Activated effector memory CD4-positive, alpha-beta T cell treated with anti-CD3 and anti-CD28 coated beads, Interleukin-2, amount 50 U/mL, for 16 hours (primary cell): ENCODE data around the gene ASTN2.

ENCODE experiments used
- DNase-seq: peaks from one replicate; pipeline ENCODE4 v3.0.0-alpha.2; 2020

ASTN2 gene

DNA sequence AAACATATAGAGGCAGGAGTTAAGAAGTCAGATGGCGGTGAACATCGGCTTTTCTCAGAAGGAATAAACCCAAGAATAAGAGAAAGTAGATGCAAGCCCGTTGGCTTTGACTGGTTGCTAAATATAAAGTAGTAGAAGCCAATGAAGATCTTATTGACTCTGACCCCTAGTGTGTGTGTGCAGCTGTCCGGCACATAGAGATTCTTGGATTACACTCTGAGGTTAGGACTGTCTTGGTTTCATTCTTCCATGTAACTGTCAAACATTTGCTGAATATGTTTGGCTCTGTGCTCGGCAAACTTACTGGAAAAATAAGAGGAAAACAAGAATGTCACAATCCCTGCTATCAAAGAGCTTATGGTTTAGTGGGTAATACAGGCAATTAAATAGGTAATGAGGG lies 54.9 kb downstream of the ASTN2 start:
- DNase-seq: no peak

DNA sequence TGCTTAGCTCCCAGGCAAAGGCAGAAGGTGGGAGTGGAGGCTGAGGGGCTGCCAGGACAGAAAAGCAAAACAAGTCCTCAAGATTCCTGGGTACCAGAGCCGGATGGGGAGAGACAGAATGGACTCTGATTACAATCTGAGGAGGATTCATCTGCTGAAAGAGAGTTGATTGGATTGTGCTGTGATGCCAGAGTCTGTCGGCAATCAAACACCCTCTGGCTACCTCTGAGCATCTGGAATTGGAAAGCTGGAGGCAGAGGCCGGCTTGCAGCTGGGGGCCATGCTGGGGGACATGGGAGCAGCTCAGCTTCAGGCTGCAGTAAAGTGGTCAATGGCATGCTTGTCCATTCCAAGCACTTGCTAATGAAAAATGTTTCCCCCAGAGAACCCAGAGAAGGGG lies 59.3 kb downstream of the ASTN2 start:
- DNase-seq: no peak

DNA sequence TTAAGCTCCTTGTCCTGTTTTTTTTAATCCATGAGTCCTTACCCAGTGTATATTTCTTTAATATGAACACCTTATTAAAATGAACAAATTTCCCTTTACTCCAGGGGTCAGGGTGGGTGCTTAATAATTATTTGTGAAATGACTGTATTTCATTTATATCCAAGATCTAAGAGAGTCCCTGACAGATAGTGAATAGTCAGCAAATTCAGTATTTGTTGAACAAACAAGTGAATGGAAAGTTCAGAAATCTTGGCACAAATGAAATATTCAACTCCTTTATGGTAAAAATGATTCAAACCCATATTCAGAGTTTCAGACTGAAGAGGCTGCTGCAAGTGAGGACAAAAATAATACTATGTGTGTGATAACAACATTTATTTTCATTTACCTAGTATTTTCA lies 59.9 kb downstream of the ASTN2 start:
- no peak for DNase-seq

DNA sequence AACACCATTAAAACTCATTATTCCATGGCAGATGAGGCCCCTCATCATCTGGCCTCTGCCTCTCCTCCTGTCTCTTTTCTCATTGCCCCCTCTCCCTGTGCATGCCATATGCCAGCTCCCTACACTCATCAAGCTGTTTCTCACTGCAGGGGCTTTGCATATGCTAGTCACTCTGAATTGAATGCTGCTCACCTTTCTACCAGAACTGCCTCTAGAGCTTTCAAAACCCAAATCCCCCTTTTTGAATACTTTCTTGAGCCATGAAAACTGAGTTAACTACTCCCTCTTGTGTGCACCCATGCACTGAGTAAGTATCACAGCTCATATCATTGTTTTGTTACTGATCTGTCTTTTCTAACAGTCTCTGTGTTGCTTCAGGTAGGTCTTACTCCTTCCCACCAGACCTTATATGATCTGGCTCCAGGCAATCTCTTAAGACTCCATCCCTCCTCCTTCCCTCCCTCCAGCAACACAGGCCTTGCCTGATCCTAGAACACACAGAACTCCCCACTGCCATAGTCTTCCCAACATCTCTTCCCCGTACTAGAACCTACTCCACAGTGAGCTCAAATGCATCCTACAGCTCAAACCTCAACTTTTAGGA lies 60.5 kb downstream of the ASTN2 start:
- no peak for DNase-seq

DNA sequence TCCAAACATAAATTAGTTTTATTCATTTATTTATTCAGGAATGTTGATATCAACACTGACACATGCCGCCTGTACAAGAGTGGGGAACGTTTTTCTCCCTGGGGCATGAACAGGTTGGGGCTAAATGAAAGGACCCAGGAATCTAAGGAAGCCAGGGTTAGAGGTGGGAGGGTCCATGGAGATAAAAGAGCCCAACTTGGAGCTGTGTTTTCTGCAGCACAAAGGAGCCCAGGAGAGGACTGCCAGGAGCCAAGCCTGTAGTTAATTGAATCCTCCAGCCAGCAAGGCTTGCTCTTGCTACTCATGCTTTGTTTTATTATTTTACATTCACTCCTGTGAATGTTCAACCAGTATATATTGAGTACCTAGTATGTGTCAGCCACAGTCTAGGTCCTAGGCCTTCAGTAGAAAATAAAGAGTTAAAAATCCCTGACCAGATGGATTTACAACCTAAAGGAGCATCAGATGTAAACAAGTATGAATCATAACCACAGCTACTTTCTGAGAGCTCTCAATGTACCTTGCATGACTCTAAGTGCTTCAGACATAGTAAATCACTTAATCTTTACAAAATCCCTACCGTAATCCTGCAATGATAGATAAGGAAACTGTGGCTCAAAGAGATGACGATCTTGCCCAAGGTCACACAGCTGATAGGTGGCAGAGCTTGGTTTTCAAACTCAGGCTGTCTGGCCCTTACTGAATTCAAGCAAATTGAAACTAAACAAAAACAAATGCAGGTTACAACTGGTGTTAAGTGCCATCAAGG lies 69.8 kb downstream of the ASTN2 start:
- DNase-seq: no peak

DNA sequence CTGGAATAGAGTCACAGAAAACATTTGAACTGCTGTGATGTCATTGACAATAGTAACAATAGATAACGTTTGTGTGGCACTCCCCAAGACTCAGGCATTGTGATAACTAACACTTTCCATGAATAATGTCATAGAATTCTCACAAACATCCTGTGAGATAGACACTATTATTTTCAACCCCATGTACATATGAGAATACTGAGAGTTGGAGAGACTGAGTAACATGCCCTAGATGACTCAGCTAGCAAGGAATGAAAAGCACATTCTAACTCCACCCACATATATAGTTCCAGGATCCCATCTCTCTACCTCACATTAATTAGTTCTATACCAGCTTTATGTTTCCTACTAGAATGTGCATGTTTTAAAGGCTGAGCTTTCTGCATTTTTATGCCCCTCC lies 71.4 kb downstream of the ASTN2 start:
- no peak for DNase-seq

DNA sequence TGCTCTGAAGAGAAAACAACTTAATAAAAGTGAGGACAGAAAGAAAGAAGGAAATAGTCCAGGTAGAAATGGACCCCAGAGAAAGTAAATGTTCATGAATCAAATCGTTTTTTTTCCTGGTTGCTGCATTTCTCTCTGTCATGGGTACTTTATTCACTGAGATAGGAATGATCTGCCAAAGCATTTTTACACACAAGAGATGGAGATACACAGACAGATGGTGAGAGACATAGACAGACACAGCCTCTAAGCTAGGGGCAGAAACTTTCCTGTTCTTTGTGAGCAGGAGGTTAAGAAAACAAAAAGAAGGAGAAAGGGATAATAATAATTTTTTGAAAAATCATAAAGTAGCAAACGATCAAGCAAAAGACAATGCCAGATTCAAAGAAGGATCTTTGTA lies 73.7 kb downstream of the ASTN2 start:
- DNase-seq: no peak

DNA sequence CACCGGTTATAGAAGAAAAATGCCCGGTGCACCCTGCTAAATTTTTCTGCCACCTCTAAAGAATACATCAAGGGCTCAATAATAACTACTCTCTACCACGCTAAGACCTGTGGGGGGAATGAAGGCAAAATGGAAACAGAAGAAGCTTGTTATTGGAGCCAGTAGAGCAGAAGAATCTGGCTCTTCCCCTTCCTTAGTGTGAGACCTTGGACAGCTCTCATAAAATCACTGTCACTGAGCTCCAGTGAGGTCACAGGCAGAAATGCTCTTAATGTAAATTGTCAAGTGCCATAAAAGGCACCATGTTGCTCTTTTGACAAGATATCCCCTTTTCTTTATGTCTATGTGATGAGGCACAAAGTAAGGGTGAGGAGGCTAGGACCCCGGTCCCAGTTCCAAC lies 74.4 kb downstream of the ASTN2 start:
- no peak for DNase-seq

DNA sequence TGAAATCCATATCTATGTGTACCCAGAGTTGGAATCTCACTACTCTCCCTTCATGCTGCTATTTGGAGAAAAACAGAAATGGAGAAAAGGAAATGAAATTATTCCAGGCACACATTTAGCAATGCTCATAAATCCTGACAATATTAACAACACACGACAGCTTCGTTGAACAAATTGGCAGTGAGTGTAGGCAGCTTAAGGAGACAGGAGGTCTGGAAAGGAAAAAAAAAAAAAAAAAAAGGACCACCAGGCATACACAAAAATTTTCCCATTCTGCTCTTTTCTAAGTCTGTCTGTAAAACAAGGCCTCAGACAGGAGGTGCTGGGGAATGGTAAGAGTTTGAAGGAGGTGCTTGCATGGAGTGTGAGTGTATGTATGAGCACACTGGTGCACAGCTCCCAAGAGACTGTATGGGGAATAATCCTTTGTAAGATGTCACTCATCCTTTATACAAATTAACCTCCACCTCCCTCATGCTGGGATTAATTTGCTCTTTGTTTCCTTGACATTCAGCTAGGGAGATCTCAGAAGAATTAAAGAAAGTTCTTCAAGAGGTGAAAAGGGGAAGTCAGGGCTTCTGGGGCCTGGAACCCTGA lies 78.9 kb downstream of the ASTN2 start:
- DNase-seq: no peak

DNA sequence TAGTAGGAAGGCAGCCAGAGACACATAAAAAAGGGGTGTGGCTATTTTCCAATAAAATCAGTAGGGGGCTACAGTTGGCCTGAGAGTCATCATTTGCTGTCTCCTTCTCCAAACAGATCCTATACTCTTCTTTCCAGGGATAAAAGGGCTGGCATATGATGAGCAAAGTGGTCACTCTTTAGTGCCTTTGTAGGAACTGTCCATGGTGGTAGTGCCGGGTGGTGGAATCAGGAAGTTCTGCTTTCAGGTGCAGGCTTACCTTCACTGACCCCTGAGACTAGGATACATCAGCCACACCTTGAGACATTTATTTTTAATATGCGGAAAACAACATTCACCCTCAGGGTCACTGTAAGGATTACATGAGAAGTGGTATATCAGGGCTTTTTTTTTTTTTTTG lies 80.8 kb downstream of the ASTN2 start:
- no peak for DNase-seq

DNA sequence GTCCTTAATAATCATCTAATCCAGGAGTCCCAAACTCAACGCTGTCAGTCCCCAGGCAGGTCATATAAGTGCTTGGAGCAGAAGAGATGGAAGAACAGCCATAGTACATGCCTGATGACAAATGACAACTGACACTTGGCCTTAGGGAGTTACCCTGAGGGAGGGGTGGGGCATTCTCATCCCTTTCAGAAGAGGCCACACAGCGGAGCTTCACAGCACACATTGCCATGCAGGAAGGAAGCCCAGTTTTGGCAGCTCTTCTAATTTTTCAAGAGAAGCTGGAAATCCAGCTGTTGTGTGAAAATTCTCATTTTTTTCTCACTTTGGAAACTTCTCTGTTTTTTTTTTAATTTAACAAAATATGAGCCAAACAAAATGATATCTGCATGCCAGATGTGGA lies 89.0 kb downstream of the ASTN2 start:
- DNase-seq: no peak

DNA sequence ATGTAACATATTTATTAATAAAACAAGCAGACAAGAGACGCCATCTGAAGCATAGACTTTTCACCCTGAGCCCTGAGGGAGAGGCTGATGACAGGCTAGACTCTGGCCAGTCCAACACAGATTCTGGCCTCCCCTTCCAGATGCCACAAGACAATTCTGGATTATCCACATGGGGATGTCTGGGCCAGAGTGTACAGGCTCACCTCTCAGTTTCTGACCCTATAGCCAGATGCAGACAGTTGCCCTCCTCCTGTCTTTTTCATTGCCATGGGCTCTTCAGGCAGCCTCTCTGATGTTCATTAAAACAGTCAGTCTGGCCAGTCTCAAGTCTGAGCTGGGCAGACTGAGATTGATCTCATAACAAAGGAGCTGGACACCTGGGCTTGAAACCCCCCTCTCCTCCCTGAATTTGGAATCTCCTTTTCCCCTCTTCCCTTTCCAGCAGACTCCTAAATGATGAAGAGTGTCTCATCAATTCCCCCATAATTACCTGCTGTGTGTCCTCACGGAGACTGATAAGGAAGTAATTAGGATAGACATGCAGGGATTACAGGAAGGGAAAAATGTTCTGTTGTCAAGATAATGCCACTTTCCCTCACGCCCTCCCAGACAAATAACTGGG lies 89.6 kb downstream of the ASTN2 start:
- no peak for DNase-seq

DNA sequence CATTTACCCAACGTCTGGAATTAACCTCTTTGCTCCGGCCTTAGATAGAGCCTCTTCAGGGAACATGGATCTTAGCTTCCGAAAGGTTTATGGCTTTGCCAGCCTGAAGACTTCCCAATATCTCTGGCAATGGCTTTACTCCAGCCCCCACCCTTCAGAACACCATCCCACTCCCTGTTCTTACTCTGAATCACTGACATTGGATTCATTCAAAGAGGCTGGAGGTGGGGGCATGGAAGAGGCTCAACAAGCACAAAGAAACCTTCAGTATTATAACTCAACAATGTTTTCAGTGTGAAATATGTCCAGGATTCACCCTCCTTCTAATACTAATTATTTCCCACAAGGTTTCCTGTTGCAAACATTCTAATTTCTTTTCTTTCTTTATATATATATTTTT lies 91.5 kb downstream of the ASTN2 start:
- DNase-seq: no peak

DNA sequence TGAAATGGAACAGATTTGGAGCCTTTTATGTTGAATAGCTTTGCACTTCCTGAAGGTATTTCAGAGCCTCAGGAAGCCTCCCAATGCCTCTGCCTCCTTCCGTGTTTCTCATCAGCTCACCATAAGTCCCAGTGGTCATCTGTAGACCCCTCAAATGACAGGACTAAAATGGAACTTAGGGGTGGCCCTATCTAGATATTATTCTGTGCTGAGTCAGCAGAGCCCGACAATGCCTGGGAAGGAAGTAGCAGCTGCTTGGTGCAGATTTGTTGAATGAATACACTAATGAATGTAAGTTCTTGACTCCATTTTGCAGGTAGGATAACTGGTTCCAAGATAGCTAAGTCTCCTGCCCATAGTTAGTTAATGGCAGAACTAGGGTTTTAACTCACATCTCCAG lies 97.7 kb downstream of the ASTN2 start:
- DNase-seq: no peak

DNA sequence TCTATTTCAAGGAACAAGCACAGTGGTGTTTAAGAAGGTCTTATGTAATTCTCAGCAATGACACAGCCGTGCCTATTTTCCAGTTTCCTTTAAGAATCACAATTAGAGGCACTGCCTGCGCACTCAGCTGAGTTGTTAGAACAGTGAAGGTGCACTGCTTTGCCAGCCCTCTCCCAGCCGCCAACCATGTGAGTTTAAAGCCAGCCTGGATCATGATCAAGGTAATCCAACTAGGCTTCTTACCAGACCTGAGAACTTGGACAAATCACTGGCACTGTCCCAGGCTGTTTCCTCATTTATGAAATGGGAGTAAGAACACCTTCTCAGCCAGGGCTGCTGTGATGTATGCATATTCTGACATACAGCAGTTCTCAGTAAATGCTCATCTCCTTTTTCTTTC lies 99.6 kb downstream of the ASTN2 start:
- DNase-seq: no peak

DNA sequence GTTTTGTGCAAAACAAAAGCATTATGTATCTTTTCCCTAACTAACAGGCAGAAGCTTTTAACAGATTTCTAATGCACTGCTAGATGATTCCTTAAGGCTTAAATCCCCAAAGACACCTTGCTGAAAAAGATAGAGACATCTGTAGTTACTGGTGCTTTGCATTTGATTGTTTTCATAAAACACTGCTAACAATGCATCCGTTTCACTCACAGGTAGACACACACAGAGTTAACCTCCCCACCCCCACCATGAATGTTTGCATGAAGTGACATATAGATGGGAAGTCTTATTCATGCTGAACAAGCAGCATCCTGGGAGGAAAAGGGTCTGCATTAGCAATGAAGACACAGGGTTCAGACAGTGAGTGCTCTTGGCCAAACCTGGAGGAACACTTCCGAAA lies 100.9 kb downstream of the ASTN2 start:
- DNase-seq: no peak

DNA sequence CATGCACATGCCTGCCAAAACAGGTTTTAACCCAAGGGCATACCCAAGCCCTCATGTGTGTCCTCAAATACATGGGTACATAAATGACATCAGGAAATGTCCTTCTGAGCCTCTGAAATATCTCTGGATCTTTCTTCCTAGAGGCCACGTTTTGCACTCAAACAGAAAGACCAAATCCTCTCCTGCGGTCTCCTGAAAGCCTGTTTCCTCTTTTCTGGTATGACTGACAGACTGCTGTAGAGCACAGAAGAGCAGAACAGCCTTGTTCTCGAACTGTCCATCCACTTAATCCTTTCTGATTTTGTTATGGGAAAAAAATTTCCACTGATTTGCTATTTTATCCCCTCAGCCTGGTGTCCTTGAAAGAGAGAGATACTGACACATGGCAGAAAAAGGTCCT lies 107.2 kb downstream of the ASTN2 start:
- no peak for DNase-seq

DNA sequence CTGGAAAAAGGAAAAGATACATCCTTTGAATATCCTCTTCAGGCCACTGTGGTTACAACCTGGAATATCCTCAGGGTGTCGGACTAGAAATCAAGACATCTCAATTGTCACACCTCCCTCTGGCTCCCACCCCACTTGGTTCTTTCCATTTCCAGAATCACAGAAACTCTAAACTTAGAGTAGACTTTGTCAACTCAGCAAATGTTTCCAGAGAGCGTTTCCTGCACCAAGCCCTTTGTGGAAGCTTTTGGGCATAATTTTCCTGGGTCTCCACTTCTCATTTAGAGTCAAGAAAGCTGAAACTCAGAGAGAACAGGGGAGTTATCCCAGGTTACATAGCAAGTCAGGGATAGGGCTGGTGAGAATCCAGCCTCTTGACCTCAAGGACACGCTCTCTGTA lies 108.8 kb downstream of the ASTN2 start:
- no peak for DNase-seq

DNA sequence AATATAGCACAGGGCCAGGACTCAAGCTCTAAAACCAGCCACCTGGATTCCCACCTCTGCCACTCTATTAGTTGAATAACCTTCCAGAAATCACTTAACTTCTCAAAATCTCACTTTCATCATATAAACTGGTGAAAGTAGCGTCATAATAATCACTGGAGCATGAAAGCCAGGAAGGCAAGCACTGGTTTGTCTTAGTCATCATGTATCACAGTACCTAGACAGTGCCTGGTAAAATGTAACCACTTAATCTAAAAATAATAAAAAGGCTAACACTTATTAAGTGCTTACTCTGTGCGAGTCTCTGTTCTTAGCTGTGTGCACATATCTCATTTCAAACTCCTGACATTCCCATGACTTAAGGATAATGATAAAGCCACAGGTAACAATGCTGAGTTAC lies 109.4 kb downstream of the ASTN2 start:
- no peak for DNase-seq

DNA sequence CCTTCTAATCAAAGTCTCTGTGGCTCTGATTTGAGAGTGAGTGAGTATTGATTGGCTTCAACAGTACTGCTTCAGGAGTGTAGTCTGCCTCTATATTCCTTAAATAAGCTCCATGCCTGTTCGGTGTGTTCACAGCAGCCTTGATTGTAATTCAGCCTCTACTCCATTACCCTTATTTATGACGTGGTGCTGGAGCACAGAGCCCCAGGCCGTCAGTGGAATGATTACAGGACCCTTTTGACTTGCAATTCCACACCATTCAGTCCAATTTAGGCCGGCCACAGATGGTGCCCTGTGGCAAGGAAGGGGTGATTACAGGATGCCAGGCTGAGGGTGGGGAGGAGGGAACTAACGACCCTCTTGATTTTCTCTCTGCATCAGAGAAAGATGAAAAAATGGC lies 110.3 kb downstream of the ASTN2 start:
- no peak for DNase-seq

DNA sequence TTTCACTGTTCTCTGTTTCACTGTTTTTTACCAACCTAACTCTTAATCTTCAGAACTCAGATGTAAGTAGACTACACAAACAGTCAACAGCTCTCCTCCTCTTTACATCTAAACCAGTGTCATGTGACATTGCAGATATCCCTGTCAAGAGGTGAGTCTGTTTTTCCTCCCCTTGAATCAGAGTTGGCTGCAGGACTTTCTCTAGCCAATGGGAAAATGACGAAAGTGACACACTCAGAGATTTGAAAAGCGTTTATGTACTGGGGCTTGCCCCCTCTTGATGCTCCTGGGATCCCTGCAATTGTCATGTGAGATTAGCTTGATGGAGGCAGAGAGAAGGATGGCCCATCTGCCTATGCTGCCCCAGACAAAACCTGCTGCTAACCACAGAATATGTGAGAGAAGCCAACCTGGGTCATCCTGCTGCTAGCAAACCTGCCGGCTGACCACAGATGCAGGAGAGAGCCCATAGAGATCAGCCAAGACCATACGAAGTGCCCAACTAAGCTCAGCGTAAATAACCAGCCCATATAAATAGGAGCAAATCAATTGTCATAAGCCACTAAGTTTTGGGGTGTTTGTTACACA lies 111.1 kb downstream of the ASTN2 start:
- no peak for DNase-seq

DNA sequence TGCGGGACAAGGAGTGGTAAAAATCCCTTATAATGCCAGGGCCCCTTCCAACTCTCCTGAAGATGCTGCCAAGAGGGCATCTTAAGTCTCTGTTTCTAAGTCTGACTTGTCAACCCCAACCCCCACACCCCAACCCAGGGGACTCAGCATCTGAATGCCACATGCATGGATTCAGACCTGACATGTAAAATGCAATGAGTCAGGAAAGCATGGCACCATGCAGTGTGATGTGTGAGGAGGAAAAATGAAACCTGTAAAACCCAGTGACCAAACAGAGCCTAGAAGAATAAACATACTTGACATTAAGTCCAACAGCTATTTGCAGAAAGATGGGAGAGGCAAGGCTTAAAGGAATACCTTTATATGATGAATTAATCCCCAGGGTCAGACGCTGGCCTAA lies 112.4 kb downstream of the ASTN2 start:
- no peak for DNase-seq

DNA sequence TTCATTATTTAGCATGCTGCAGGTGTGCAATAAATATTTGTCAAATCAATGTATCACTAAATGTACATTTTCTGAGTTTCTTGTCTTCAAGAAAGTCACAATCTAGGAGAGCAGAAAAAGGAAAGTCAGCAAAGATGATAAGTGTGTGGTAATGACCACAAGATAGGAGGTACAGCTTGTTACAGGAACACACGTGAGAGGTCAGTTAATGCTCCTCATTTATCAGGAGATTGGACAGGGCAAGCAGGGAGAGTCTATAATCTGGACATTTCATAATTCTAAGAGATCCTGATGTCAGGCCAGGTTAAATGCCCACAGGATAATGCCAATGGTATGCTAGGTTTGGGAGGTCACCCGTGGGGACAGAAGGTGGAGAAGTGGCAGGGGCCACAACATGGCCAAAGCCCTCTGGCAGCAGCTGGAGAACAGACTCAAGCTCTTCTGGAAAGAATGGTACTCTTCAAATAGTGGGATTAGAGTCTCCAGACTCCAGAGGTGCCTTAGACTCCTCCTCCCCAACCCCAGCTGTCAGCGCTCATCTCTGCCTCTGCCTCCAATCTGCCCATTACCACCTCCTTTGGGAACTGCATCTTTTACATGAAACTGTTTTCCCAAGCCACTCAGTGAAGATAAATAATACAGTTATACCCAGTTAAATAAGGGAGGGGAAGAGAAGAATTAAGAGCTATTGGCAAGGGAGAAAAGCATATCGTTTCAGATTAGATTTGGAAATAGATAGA lies 114.3 kb downstream of the ASTN2 start:
- no peak for DNase-seq
